Fibroblast of gingiva (primary cell): ENCODE data around the gene FZD1.

Source experiments
- DNase-seq: peaks from one replicate; pipeline ENCODE4 v3.0.0-alpha.2; 2011; ENCODE audit warnings: low read depth

FZD1 gene

DNA sequence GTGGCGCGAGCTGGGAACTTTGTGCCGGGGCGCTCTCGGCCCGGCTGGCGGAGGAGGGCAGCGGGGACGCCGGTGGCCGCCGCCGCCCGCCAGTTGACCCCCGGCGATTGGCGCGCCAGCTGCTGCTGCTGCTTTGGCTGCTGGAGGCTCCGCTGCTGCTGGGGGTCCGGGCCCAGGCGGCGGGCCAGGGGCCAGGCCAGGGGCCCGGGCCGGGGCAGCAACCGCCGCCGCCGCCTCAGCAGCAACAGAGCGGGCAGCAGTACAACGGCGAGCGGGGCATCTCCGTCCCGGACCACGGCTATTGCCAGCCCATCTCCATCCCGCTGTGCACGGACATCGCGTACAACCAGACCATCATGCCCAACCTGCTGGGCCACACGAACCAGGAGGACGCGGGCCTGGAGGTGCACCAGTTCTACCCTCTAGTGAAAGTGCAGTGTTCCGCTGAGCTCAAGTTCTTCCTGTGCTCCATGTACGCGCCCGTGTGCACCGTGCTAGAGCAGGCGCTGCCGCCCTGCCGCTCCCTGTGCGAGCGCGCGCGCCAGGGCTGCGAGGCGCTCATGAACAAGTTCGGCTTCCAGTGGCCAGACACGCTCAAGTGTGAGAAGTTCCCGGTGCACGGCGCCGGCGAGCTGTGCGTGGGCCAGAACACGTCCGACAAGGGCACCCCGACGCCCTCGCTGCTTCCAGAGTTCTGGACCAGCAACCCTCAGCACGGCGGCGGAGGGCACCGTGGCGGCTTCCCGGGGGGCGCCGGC is 870 bp downstream of the FZD1 start:
- peak; percentile 69 for DNase-seq

DNA sequence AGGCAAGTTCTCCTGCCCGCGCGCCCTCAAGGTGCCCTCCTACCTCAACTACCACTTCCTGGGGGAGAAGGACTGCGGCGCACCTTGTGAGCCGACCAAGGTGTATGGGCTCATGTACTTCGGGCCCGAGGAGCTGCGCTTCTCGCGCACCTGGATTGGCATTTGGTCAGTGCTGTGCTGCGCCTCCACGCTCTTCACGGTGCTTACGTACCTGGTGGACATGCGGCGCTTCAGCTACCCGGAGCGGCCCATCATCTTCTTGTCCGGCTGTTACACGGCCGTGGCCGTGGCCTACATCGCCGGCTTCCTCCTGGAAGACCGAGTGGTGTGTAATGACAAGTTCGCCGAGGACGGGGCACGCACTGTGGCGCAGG is 1.4 kb downstream of the FZD1 start:
- peak; percentile 10 for DNase-seq

DNA sequence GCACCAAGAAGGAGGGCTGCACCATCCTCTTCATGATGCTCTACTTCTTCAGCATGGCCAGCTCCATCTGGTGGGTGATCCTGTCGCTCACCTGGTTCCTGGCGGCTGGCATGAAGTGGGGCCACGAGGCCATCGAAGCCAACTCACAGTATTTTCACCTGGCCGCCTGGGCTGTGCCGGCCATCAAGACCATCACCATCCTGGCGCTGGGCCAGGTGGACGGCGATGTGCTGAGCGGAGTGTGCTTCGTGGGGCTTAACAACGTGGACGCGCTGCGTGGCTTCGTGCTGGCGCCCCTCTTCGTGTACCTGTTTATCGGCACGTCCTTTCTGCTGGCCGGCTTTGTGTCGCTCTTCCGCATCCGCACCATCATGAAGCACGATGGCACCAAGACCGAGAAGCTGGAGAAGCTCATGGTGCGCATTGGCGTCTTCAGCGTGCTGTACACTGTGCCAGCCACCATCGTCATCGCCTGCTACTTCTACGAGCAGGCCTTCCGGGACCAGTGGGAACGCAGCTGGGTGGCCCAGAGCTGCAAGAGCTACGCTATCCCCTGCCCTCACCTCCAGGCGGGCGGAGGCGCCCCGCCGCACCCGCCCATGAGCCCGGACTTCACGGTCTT is 1.9 kb downstream of the FZD1 start:
- peak; percentile 53 for DNase-seq

DNA sequence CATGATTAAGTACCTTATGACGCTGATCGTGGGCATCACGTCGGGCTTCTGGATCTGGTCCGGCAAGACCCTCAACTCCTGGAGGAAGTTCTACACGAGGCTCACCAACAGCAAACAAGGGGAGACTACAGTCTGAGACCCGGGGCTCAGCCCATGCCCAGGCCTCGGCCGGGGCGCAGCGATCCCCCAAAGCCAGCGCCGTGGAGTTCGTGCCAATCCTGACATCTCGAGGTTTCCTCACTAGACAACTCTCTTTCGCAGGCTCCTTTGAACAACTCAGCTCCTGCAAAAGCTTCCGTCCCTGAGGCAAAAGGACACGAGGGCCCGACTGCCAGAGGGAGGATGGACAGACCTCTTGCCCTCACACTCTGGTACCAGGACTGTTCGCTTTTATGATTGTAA is 2.5 kb downstream of the FZD1 start:
- peak; percentile 31 for DNase-seq

DNA sequence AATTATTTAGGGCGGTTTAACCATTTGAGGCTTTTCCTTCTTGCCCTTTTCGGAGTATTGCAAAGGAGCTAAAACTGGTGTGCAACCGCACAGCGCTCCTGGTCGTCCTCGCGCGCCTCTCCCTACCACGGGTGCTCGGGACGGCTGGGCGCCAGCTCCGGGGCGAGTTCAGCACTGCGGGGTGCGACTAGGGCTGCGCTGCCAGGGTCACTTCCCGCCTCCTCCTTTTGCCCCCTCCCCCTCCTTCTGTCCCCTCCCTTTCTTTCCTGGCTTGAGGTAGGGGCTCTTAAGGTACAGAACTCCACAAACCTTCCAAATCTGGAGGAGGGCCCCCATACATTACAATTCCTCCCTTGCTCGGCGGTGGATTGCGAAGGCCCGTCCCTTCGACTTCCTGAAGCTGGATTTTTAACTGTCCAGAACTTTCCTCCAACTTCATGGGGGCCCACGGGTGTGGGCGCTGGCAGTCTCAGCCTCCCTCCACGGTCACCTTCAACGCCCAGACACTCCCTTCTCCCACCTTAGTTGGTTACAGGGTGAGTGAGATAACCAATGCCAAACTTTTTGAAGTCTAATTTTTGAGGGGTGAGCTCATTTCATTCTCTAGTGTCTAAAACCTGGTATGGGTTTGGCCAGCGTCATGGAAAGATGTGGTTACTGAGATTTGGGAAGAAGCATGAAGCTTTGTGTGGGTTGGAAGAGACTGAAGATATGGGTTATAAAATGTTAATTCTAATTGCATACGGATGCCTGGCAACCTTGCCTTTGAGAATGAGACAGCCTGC is 3.1 kb downstream of the FZD1 start:
- peak; percentile 84 for DNase-seq

DNA sequence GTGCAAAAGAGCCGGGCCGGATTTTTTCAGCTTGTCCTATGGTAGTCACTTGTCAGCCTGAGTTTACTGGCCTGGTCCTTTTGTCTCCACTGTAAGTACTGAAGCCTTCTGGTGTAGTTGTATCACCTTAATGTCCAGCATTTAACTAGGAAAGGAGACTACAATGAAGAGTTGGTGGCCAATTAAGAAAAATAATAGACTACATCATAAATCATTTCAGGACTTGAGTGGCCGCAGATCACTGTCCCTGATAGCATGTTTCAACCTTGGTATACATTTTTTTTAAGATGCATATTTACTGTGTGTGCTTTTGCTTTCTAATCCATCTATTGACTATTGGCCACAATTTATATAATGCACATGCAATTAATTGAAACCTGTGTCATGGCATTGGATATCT is 6.1 kb downstream of the FZD1 start:
- no peak for DNase-seq

DNA sequence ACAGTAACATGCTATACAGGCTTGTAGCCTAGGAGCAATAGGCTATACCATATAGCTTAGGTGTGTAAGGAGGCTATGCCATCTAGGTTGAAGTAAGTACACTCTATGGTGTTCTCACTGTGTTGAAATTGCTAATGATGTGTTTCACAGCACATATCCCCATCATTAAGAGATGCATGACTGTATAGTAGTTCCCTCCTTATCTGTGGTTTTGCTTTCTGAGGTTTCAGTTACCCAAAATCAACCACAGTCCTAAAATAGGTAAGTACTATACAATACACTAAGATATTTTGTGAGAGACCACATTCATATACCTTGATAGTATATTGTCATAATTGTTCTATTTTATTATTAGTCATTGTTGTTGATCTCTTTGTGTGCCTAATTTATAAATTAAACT is 12.7 kb downstream of the FZD1 start:
- DNase-seq, result no peak

DNA sequence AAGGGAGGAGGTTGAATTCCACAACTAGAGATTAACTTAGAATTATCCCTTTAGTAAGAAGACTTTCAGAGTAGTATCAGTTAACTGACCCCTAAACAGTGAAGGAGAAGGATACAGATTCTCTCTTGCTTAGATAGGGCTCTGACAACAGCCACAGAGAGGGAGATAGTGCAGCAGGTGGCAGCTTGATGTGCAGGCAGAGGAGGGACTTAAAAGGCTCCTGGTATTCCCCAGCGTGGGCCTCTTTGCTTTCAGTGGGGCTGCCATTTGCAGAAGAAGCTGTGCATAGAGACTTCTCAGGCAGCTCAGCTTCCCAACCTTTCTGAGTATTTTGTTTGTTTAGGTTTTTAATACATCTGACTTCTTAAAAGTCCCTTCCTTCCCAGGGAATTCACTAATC is 16.0 kb downstream of the FZD1 start:
- no peak for DNase-seq

DNA sequence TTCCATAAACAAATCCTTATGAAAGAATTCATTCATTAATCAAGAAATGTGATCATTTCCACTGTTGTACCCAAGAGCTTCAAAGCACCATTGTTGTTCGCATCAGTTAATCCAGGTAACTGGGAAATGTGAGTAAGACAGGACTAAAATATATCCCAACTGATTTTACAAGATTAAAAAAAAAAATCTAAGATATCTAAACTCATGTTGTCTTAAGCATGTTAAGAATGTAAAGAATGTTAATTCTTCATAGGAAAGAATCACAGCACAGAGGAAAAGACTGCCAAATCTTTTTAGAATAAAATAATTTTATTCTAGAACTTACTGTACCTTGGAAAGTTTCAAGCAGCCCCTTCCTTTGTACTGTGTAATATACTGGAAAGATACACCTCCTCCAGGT is 16.4 kb downstream of the FZD1 start:
- no peak for DNase-seq

DNA sequence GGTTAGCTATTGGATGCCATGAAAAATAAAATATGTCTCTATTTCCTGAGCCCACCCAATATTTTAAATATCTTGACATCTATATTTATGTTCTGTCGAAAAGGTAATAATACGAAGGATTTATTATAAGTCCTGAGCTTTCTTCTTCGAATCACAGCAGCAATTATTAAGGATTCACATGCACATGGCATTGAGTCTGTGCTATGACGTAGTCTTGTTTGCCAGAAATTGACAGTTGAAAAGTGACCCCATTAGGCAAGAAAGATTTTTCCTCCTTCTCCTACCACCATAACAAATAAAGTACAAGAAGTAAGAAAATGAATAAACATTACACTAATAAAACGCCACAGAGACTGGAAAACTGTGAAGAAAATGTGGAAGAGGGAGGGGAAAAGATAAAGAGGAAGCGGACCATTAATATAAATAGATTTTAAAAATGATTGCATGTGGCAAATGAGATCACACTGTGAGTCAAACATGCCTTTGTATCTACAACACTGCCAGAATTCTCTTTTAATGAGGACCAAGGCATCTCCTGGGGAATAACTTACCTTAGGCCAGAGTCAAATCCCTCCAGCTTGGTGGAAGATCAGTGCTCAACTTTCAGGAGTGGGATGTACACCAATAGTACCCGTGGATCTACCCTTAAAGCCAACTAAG is 21.6 kb downstream of the FZD1 start:
- no peak for DNase-seq

DNA sequence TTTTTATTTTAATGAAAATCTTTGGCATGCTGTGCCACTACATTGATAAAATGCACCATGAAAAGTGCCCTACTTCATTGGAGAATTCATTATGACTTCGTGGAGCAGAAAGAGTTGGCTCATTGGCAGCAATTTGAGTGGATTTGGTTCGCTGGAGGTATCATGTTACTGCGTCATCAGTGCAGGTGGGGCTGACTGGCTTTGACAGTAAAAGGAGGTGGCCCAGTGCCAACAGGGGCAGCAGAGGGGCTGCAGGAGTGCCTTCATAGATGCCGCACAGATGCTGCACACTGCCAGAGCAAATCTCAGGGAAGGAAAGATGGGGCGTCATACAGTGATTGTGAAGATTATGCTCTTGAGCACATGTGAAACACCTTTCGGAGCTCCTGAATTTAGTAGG is 22.2 kb downstream of the FZD1 start:
- no peak for DNase-seq

DNA sequence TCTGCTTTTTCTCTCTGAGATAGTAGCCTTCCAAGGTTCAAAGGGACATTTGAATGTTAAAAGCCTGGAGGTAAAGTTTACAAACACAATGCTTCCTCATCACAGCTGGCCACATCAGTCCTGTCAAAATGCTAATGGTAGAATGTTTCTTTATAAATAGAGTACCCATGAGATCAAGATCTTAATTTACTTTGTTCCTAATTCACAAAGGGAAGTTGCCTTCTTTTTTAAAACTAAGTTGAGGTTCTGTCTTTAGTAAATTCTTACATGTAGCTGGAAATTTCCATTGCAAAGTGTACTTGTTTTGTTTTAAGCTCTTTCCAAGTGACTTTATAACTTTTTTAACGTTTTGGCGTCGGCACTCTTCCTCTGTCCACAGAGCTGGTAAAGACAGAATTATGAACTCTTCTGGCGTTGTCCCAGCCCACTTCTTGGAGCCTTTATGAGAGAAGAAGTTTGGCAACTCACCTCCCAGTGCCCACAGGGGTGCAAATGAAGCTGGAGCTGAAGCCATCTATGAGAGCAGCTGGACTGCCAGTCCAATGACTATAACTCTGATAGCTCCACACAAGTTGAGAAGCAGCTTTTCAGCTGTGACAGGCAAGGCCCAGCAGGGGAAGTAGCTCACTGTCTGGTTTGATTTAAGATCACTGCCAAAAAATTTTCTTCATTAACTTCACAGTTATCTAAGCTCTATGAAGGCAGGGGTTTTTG is 23.3 kb downstream of the FZD1 start:
- DNase-seq, result peak; percentile 33

DNA sequence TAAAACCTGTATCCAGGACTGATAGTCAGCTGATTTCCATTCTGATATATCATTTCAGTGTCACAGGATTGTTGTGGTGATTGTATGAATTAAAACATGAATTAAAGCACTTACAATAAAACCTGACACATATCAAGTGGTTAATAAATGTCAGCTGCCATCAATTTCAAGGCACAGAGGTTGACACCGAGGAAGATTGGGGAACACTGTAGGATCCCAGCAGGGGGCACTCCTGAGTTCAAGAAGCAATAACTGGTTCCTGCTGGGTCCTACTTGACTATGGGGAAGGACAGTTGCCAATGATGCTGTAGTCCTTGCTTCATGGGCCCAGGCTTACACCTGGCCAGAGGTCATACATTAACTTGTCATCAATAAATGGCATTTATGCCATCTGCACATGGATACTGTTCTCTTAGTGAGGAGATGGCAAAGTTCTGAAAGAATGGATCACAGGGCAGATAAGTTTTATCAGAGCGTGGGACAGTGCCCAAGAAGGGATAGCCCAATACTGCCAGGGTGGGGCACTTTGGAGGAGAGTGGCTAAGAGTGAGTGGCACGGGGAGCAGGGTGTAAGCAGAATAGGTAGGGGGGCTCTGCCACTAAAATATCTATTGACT is 24.1 kb downstream of the FZD1 start:
- DNase-seq, result peak; percentile 3

DNA sequence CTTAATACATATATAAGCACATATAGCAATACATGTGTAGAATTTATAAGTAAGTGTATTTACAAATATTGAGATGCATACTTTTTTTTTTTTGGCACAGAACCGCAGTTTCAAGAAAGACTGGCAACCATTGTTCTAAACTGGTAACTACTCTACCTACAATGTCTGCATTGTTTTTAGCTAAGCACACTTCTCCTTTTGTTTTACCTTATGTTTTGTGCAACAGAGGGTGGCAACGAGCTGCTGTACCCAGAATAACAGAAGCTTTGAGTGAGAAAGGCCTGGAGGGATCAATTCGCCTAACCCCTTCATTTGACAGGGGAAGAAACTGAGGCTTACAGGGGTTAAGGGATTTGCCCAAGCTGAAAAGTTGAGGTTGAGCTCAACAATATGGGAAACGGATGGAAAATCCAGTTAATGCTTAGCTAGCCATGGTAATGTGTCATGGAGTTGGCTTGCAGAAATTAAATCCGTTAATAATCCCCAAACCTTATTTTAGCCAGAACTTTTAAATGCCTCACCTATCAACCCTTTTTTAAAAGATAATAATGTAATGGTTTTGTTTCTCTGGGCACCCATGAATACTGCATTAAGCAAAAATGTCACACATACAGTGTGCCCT is 25.5 kb downstream of the FZD1 start:
- DNase-seq, result no peak

DNA sequence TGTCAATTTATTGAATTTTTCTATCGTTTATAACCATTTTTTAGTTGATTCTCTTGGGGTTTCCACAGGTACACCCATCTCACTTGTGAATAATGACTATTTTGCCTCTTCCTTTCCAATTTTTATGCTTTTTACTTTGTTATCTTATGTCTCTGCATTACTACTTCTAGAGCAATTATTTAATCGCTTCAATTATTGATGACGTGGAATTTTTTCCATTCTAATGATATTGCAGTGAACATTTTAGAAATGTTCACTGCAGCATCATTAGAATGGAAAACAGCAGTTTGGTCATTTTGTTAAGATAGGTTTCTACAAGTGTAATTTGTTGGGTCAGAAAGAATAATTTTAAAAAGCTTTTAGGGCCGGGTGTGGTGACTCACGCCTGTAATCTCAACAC is 27.1 kb downstream of the FZD1 start:
- DNase-seq, result no peak

DNA sequence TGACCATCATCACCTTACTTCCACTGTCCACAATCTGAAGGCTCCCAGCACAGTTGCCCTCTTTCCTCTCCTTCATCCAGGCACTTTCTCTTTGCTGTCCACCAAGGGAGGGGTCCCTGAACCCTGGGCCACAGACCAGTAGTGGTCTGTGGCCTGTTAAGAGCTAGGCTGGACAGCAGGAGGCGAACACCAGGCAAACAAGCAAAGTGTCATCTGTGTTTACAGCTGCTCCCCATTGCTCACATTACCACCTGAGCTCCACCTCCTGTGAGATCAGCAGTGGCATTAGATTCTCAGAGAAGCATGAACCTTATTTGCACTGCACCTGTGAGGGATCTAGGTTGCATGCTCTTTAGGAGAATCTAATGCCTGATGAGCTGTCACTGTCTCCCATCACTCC is 27.7 kb downstream of the FZD1 start:
- no peak for DNase-seq

DNA sequence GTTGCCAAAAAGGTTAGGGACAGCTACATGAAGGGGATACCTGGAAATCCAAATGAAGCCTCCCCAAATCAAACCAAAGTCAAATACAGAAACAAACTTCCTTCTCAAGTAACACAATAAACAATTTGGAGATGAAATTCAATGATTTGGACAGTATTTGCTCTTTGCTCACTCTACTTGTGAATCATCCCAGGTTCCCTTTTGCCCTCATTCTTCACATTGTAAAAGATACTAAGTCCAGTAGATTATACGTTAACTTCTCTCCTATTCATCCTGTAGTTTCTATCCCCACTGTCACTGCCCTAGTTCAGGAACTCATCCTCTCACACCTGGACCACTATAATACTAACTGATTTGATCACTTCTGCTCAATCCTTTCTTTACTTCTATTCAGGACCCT is 28.3 kb downstream of the FZD1 start:
- DNase-seq, result no peak

DNA sequence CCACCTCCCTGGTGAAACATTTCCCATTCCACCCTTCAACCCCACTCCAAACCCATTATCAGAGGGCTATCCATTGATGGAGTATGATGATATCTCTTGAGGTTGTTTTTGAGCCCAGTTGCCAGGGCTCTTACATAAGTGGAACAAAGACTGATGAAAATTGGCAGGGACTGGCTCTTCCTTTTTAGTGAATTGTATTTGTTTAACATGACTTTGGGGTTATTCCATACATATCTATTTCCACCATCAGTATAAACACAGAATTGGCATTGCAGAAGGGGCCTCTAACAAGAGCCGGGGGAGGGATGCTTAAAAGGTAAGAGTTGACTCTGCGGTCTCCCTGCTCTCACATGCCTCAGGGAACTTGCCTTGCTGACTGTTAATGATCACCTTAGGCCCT is 28.9 kb downstream of the FZD1 start:
- no peak for DNase-seq

DNA sequence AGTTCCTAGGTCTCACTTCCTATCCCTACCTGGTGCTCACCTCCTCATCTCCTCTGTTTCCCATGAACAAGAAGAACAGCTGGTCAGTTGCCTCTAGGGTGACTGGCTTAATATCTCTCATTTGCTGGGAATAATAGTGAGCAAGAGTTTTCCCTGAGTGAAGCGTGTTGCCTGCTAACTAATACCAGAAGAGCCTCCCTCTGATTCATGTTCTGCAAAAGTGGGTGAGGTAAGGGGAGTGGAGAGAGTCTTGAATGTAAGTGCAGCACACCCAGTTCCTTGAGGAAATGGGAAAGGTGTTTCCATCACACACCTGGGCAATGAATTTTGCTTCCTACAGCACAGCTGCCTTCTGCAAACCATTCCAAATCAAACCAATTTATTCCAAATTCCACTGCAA is 29.6 kb downstream of the FZD1 start:
- DNase-seq, result no peak

DNA sequence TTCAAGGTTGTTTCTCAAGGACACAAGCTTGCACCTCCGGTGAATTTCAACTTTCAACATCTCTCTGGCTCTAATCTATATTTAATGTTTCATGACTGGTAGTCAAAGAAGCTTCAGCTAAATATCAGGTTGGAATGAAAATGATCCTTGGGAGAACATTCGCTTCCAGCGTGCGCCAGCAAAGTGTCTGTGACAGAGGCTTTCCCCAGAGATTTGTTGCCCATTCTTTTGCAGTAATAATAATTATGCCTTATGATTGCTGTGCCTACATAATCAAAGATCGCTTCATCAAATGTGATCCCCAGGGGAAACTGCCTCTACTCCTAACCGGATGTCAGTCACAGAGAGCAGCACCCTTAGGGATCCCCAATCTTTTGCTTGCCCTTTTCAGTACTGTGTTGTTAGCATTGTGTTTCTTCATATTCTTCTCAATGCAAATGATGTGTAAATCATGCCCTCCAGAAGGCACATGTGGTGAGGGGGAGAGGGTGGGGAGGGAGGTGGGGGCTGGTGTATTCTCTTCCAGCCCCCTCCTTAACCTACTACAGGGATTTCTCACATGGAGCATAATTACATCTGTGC is 30.5 kb downstream of the FZD1 start:
- DNase-seq, result no peak

DNA sequence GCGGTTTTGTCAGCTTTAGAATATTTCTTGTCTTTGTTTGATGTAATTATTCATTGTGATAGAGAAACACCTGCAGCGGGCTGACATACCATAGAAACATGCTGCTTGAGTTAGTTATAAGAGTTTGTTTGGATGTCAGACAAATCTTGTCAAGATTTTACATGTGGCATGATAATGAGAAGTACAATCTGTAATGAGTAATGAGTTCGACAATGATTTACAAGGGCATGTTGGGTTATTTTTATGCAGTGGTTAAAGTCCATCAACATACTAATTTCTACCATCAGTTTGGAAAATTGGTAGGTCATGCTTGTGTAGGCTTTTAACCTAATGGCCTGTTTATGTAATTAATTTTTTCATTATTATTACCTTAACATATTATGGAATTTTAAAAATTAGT is 31.3 kb downstream of the FZD1 start:
- no peak for DNase-seq
